Caco-2 (cell line): ENCODE results near the gene LRRC47. TPM values are rescaled to one million over a fixed set of nuclear protein-coding genes. Genes with fewer than 3 reads are reported as not detected.

Experiments used
- BruUV-seq: library from RNA; stranded (reverse); fragments of 400-500 nt; replicated peaks from 2 replicates; lab custom pipeline; 2021; lab: Mats Ljungman, UMichigan
- CTCF ChIA-PET: fragments of 300-600 bp; sonication (Branson Sonifier 250); formaldehyde crosslinking; loops from one replicate; lab custom pipeline; 2022; ENCODE audit warnings: antibody characterized with exemption; lab: Charles Lee
- POLR2A ChIA-PET: fragments of 300-600 bp; sonication (Branson Sonifier 250); formaldehyde crosslinking; loops from one replicate; lab custom pipeline; 2022; ENCODE audit warnings: antibody characterized with exemption; lab: Charles Lee
- DNase-seq, 2 experiments: peaks; one replicate each; pipeline versions ENCODE4 v3.0.0 to v3.0.0-alpha.2; 2020 to 2022
- H3K27me3 ChIP-seq: replicated peaks from 2 replicates; pipeline ENCODE4 v1.6.0; 2011; ENCODE audit warnings: low read length; ENCODE audit not compliant: control insufficient read depth, insufficient read depth
- H3K36me3 ChIP-seq: 2 replicates; pipeline ENCODE4 v1.5.1; 2011; ENCODE audit warnings: low read length; ENCODE audit not compliant: control insufficient read depth, insufficient read depth
- H3K4me1 ChIP-seq: fragments of 250-450 bp; sonication (Bioruptor Pico); 2 replicates; pipeline ENCODE4 v1.5.1; 2020; ENCODE audit warnings: mild to moderate bottlenecking
- H3K4me3 ChIP-seq: 2 replicates; pipeline ENCODE4 v1.5.1; 2011; ENCODE audit warnings: low read depth, mild to moderate bottlenecking, control low read depth, low read length
- H3K9me3 ChIP-seq: fragments of 250-450 bp; sonication (Bioruptor Pico); 2 replicates; pipeline ENCODE4 v1.5.1; 2020; ENCODE audit warnings: mild to moderate bottlenecking, moderate library complexity
- H3K27ac Mint-ChIP-seq: one replicate; pipeline ENCODE4 v1.8.0; 2022; ENCODE audit warnings: mixed read lengths; ENCODE audit not compliant: unreplicated experiment
- H3K27me3 Mint-ChIP-seq: one replicate; pipeline ENCODE4 v1.8.0; 2022; ENCODE audit warnings: mixed read lengths; ENCODE audit not compliant: insufficient read depth, unreplicated experiment
- H3K36me3 Mint-ChIP-seq: one replicate; pipeline ENCODE4 v1.8.0; 2022; ENCODE audit warnings: mild to moderate bottlenecking, mixed read lengths; ENCODE audit not compliant: insufficient read depth, unreplicated experiment
- H3K4me1 Mint-ChIP-seq: one replicate; pipeline ENCODE4 v1.8.0; 2022; ENCODE audit warnings: low read depth, mixed read lengths; ENCODE audit not compliant: unreplicated experiment
- H3K4me3 Mint-ChIP-seq: one replicate; pipeline ENCODE4 v1.8.0; 2022; ENCODE audit warnings: mild to moderate bottlenecking, moderate library complexity, mixed read lengths; ENCODE audit not compliant: unreplicated experiment
- H3K9me3 Mint-ChIP-seq: one replicate; pipeline ENCODE4 v1.8.0; 2022; ENCODE audit warnings: mixed read lengths; ENCODE audit not compliant: unreplicated experiment
- intact Hi-C: fragments of 100-400 bp; cut with micrococcal nuclease; formaldehyde crosslinking; loops from one replicate; pipeline ENCODE4 v1.10.0; 2022; ENCODE audit not compliant: unreplicated experiment
- total RNA-seq: library from RNA; stranded (reverse); gene quantifications from 2 replicates; pipeline ENCODE4 v1.2.3, GENCODE V29; 2022
- TF ChIP-seq, protein P1 (sequence below), 2 experiments: fragments of 200-600 bp in 1 of 2; IDR thresholded peaks; 1 replicate in 1 of 2; 2 replicates in 1 of 2; pipeline versions ENCODE4 v1.5.1 to v1.8.0; 2011 to 2022; ENCODE audit warnings: antibody characterized with exemption in 1 of 2, control low read depth in 1 of 2, inconsistent platforms in 1 of 2, low read depth in 1 of 2, low read length in 1 of 2, mild to moderate bottlenecking in 1 of 2, moderate library complexity in 1 of 2; ENCODE audit not compliant: insufficient read depth in 1 of 2, severe bottlenecking in 1 of 2, unreplicated experiment in 1 of 2

LRRC47 gene
- total RNA-seq, 1 experiment from 2014 or later = 48.5 TPM

GRCh38 chr1:3816331-3817137 is 20.2 kb upstream of the LRRC47 start:
- intact Hi-C loops = no loop called here
- Mint-ChIP-seq H3K4me1 (no peaks in the 10 kb centered on the region), H3K27me3 (no peaks in the 10 kb centered on the region), H3K4me3 (no peak overlapping the region), H3K9me3 (no peaks in the 10 kb centered on the region), H3K27ac (no peak overlapping the region), H3K36me3 (peaks cover 6% of the 10 kb centered on the region)
- TF ChIP-seq, protein P1, sequence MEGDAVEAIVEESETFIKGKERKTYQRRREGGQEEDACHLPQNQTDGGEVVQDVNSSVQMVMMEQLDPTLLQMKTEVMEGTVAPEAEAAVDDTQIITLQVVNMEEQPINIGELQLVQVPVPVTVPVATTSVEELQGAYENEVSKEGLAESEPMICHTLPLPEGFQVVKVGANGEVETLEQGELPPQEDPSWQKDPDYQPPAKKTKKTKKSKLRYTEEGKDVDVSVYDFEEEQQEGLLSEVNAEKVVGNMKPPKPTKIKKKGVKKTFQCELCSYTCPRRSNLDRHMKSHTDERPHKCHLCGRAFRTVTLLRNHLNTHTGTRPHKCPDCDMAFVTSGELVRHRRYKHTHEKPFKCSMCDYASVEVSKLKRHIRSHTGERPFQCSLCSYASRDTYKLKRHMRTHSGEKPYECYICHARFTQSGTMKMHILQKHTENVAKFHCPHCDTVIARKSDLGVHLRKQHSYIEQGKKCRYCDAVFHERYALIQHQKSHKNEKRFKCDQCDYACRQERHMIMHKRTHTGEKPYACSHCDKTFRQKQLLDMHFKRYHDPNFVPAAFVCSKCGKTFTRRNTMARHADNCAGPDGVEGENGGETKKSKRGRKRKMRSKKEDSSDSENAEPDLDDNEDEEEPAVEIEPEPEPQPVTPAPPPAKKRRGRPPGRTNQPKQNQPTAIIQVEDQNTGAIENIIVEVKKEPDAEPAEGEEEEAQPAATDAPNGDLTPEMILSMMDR (IDR thresholded peaks at IDR 0.05; ENCODE audit: insufficient read depth in 1 of 2, low read depth in 1 of 2, low read length in 1 of 2, severe bottlenecking in 1 of 2, unreplicated experiment in 1 of 2) = no peak
- H3K4me1 ChIP-seq = no peaks in the 10 kb centered on the region
- no peaks in the 10 kb centered on the region for H3K27me3 ChIP-seq
- no peak overlapping the region for H3K4me3 ChIP-seq
- H3K36me3 ChIP-seq = no peaks in the 10 kb centered on the region
- no TSS peak for BruUV-seq
- ChIA-PET CTCF (no interaction called here), POLR2A (no interaction called here)
- DNase-seq = no peak
- H3K9me3 ChIP-seq = no peaks in the 10 kb centered on the region

DNA sequence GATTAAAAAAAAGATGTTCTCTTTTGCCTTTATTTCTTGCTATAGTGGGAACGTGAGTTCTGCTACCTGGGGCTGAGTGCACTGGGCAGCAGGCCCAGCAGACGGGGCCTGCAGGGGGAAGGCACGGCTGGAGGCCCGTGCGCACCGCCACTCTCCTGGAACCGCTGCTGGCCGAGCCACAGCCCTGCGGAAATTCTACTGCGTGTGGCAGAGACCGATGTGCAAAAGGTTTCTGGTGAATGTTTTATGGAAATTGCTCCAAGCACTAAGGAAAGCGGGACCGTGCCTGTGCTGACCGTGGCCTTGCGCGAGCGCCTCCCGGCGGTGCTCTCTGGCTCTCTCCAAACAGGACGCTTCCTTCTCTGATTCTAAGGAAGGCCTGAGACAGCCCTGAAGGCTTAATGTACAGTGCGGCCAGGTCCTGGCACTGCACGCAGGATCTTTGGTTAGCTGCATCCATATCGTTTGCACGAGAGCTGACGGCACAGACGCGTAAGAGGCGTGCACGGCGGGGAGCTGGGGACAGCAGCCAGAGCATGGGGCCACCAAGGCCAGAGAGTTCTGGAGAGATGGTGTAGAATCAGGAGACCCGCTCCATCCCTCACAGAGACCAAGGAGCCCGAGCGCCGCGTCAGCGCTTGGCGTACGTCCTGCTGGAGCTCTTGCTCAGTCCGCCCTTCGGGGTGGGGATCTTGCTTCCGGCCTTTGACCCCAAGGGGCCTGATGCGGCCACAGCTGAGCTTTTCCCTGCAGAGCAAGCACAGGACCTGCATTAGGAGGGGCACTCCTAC is 18.7 kb upstream of the LRRC47 start:
- no peak overlapping the region for H3K4me3 Mint-ChIP-seq
- no peaks in the 10 kb centered on the region for H3K9me3 ChIP-seq
- no peaks in the 10 kb centered on the region for H3K4me1 Mint-ChIP-seq
- H3K4me3 ChIP-seq = no peak overlapping the region
- no peak overlapping the region for H3K27ac Mint-ChIP-seq
- no peaks in the 10 kb centered on the region for H3K27me3 Mint-ChIP-seq
- H3K4me1 ChIP-seq = no peaks in the 10 kb centered on the region
- peaks cover 6% of the 10 kb centered on the region for H3K36me3 Mint-ChIP-seq
- ChIA-PET POLR2A (no interaction called here), CTCF (no interaction called here)
- TF ChIP-seq, protein P1 (IDR thresholded peaks at IDR 0.05; ENCODE audit: insufficient read depth in 1 of 2, low read depth in 1 of 2, low read length in 1 of 2, severe bottlenecking in 1 of 2, unreplicated experiment in 1 of 2) = no peak
- H3K27me3 ChIP-seq = no peaks in the 10 kb centered on the region
- intact Hi-C loops = no loop called here
- no peak for DNase-seq
- no TSS peak for BruUV-seq
- H3K9me3 Mint-ChIP-seq = no peaks in the 10 kb centered on the region
- H3K36me3 ChIP-seq = no peaks in the 10 kb centered on the region

- H3K4me3 Mint-ChIP-seq = no peak overlapping the region
- no peaks in the 10 kb centered on the region for H3K9me3 ChIP-seq
- no peaks in the 10 kb centered on the region for H3K9me3 Mint-ChIP-seq
- ChIA-PET POLR2A (no interaction called here), CTCF (no interaction called here)
- no peaks in the 10 kb centered on the region for H3K4me1 ChIP-seq
- no peak overlapping the region for H3K4me3 ChIP-seq
- DNase-seq = no peak
- H3K27me3 ChIP-seq = no peaks in the 10 kb centered on the region
- BruUV-seq = no TSS peak
- no peaks in the 10 kb centered on the region for H3K4me1 Mint-ChIP-seq
- no peaks in the 10 kb centered on the region for H3K36me3 ChIP-seq
- no peaks in the 10 kb centered on the region for H3K27me3 Mint-ChIP-seq
- intact Hi-C loops = no loop called here
- H3K36me3 Mint-ChIP-seq = no peaks in the 10 kb centered on the region
- H3K27ac Mint-ChIP-seq = no peak overlapping the region
- TF ChIP-seq, protein P1 (IDR thresholded peaks at IDR 0.05; ENCODE audit: insufficient read depth in 1 of 2, low read depth in 1 of 2, low read length in 1 of 2, severe bottlenecking in 1 of 2, unreplicated experiment in 1 of 2) = no peak
Measured at GRCh38 chr1:3814065-3814464, 17.8 kb upstream of the LRRC47 start.
